Natural killer cell treated with Interleukin-12 subunit alpha and Interleukin-12 subunit beta and Interleukin-15 and Interleukin-18, amount 100 ng/mL, for 72 hours (primary cell): Measurements from ENCODE around the gene MRPS21. TPM values are rescaled to one million over a fixed set of nuclear protein-coding genes. Genes with fewer than 3 reads are reported as not detected.

Source experiments
- ATAC-seq, 2 donors: fragments of 150-1000 bp; cut with Tn5 transposase in 1 of 2; sonication (Bioruptor Pico), chemical (Tn5 transposase) in 1 of 2; 2 replicates each; pipeline ENCODE4 v1.10.0; 2021
- DNase-seq: peaks from one replicate; pipeline ENCODE4 v3.0.0; 2022; ENCODE audit warnings: low spot score
- H3K27ac Mint-ChIP-seq, 2 donors: 1 replicate in 1 of 2; 2 replicates in 1 of 2; pipeline ENCODE4 v1.8.0; 2022; ENCODE audit warnings: mixed read lengths in 2 of 2, mild to moderate bottlenecking in 1 of 2, moderate library complexity in 1 of 2
- H3K27me3 Mint-ChIP-seq, 2 donors: 1 replicate in 1 of 2; 2 replicates in 1 of 2; pipeline ENCODE4 v1.8.0; 2022; ENCODE audit warnings: mixed read lengths in 2 of 2
- H3K36me3 Mint-ChIP-seq: one replicate; pipeline ENCODE4 v1.8.0; 2022; ENCODE audit warnings: mixed read lengths
- H3K4me1 Mint-ChIP-seq, 2 donors: 1 replicate in 1 of 2; 2 replicates in 1 of 2; pipeline ENCODE4 v1.8.0; 2022; ENCODE audit warnings: low read depth in 2 of 2, mixed read lengths in 2 of 2, mild to moderate bottlenecking in 1 of 2
- H3K4me3 Mint-ChIP-seq: one replicate; pipeline ENCODE4 v1.8.0; 2022; ENCODE audit warnings: mixed read lengths
- H3K9me3 Mint-ChIP-seq: 2 replicates; pipeline ENCODE4 v1.8.0; 2022; ENCODE audit warnings: mixed read lengths
- total RNA-seq, 2 donors: library from RNA; stranded (reverse); gene quantifications; one replicate each; pipeline ENCODE4 v1.2.3, GENCODE V29; 2022

Gene MRPS21
- total RNA-seq, 2 donors from 2014 or later = 56.5 to 63.0 TPM

GRCh38 chr1:150268340-150268704 lies 25.3 kb upstream of the MRPS21 start:
- no peaks in the 10 kb centered on the region for H3K9me3 Mint-ChIP-seq
- peak overlapping the region; percentile 89 for H3K4me3 Mint-ChIP-seq
- peaks cover 24 to 26% of the 10 kb centered on the region in 2 donors for H3K4me1 Mint-ChIP-seq
- H3K27ac Mint-ChIP-seq = peak overlapping the region; percentile 84 to 95
- DNase-seq (no peak), ATAC-seq (peak; percentile 50 to 58)
- no peaks in the 10 kb centered on the region for H3K27me3 Mint-ChIP-seq
- no peaks in the 10 kb centered on the region for H3K36me3 Mint-ChIP-seq

GRCh38 chr1:150268705-150269403 lies 24.8 kb upstream of the MRPS21 start, which contains the start of gene APH1A:
Gene APH1A, minus strand, starts transcription at chr1:150269016. Its CDS starts 206 bp downstream, at chr1:150268810.
- Mint-ChIP-seq H3K4me1 (peaks cover 24 to 26% of the 10 kb centered on the region in 2 donors), H3K4me3 (peak within 1 kb of the TSS; percentile 89), H3K27me3 (no peaks in the 10 kb centered on the region), H3K36me3 (no peaks in the 10 kb centered on the region), H3K9me3 (no peaks in the 10 kb centered on the region), H3K27ac (peak within 1 kb of the TSS; percentile 84 to 95)
- peak; percentile 98 to 99 for ATAC-seq
- peak; percentile 96 for DNase-seq

GRCh38 chr1:150269451-150269850 lies 24.2 kb upstream of the MRPS21 start:
- Mint-ChIP-seq H3K9me3 (no peaks in the 10 kb centered on the region), H3K4me1 (peaks cover 24 to 26% of the 10 kb centered on the region in 2 donors)
- ATAC-seq = no peak

GRCh38 chr1:150271291-150271959 lies 22.2 kb upstream of the MRPS21 start:
- ATAC-seq (no peak), DNase-seq (no peak)
- Mint-ChIP-seq H3K27me3 (no peaks in the 10 kb centered on the region), H3K27ac (no peak overlapping the region), H3K9me3 (no peaks in the 10 kb centered on the region), H3K4me1 (peaks cover 23 to 24% of the 10 kb centered on the region in 2 donors), H3K4me3 (no peak overlapping the region), H3K36me3 (no peaks in the 10 kb centered on the region)

More at GRCh38 chr1:150269451-150269850, 24.2 kb upstream of the MRPS21 start:
- H3K4me3 Mint-ChIP-seq = peak overlapping the region; percentile 89
- H3K36me3 Mint-ChIP-seq = no peaks in the 10 kb centered on the region
- peak overlapping the region; percentile 84 to 95 for H3K27ac Mint-ChIP-seq
- no peaks in the 10 kb centered on the region for H3K27me3 Mint-ChIP-seq
- DNase-seq = no peak

- no peaks in the 10 kb centered on the region for H3K36me3 Mint-ChIP-seq
- DNase-seq (no peak), ATAC-seq (no peak)
- no peak overlapping the region for H3K27ac Mint-ChIP-seq
- peaks cover 6 to 7% of the 10 kb centered on the region in 2 donors for H3K4me1 Mint-ChIP-seq
- H3K27me3 Mint-ChIP-seq = peaks cover 0 to 3% of the 10 kb centered on the region in 2 donors
- no peaks in the 10 kb centered on the region for H3K9me3 Mint-ChIP-seq
- H3K4me3 Mint-ChIP-seq = no peak overlapping the region
Observed at GRCh38 chr1:150273311-150273710, 20.4 kb upstream of the MRPS21 start.

GRCh38 chr1:150280138-150280707 lies 13.4 kb upstream of the MRPS21 start:
- H3K27me3 Mint-ChIP-seq = peaks cover 7 to 27% of the 10 kb centered on the region in 2 donors
- H3K4me3 Mint-ChIP-seq = peak overlapping the region; percentile 24
- ATAC-seq = no peak
- H3K36me3 Mint-ChIP-seq = no peaks in the 10 kb centered on the region
- no peak overlapping the region for H3K27ac Mint-ChIP-seq
- no peaks in the 10 kb centered on the region for H3K9me3 Mint-ChIP-seq
- DNase-seq = no peak
- peaks cover 21% of the 10 kb centered on the region in 2 donors for H3K4me1 Mint-ChIP-seq

DNA sequence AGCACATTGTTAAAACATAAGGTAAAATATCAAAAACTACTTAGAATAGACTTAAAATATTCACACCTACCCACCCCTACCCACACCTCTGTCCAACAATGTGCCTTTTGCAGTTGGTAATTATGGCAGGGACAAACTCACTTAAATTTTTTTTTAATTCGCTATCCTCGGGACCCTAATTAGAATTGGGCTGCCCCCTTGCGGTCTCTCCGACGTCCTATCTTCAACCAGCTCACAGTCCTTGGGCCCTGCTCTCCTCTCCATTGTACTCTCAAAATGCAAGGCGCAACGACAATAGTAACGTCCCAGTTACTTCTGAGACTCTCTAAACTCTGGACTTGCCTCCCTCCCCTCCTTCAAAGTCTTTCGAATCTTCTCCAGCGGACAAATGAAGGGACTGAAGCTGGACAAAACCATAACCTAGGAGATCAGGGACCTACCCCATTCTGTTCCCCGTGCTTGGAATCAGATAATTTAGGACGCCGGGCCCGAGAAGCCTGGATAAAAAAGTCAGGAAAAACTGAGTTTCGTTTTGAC lies 12.4 kb upstream of the MRPS21 start:
- ATAC-seq = peak; percentile 55 to 62
- Mint-ChIP-seq H3K36me3 (no peaks in the 10 kb centered on the region), H3K9me3 (no peaks in the 10 kb centered on the region), H3K27me3 (peaks cover 7 to 27% of the 10 kb centered on the region in 2 donors), H3K27ac (peak overlapping the region in 1 of 2 donors; percentile 56), H3K4me3 (peak overlapping the region; percentile 92), H3K4me1 (peaks cover 21% of the 10 kb centered on the region in 2 donors)
- DNase-seq = no peak

- peak; percentile 88 to 95 for ATAC-seq
- Mint-ChIP-seq H3K9me3 (no peaks in the 10 kb centered on the region), H3K27ac (peak within 1 kb of the TSS; percentile 56 to 65), H3K4me3 (peak within 1 kb of the TSS; percentile 92), H3K4me1 (peaks cover 21% of the 10 kb centered on the region in 2 donors), H3K27me3 (peaks cover 7 to 26% of the 10 kb centered on the region in 2 donors), H3K36me3 (no peaks in the 10 kb centered on the region)
- DNase-seq = peak; percentile 73
Observed at GRCh38 chr1:150281758-150282557, 11.7 kb upstream of the MRPS21 start, which contains the start of gene CIART. Gene CIART, plus strand, starts transcription at chr1:150282554. Its CDS starts 714 bp downstream, at chr1:150283268.

- Mint-ChIP-seq H3K4me3 (peak overlapping the region; percentile 92), H3K36me3 (no peaks in the 10 kb centered on the region), H3K4me1 (peaks cover 21% of the 10 kb centered on the region in 2 donors), H3K9me3 (no peaks in the 10 kb centered on the region), H3K27ac (peak overlapping the region; percentile 56 to 65), H3K27me3 (peaks cover 7 to 28% of the 10 kb centered on the region in 2 donors)
- DNase-seq (no peak), ATAC-seq (no peak)
Observed at GRCh38 chr1:150282558-150282958, 11.1 kb upstream of the MRPS21 start.

DNA sequence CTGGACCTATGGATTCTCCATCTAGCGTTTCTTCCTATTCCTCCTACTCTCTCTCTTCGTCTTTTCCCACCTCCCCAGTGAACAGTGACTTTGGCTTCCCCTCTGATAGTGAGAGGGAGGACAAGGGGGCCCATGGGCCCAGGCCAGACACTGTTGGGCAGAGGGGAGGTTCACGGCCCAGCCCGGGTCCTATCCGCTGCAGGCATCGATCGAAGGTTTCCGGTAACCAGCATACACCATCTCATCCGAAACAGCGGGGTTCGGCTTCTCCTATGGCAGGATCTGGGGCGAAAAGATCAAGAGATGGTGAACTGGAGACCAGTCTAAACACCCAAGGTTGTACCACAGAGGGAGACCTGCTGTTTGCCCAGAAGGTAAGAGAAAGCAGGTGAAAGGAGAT lies 10.4 kb upstream of the MRPS21 start:
- Mint-ChIP-seq H3K4me3 (peak overlapping the region; percentile 92), H3K27me3 (peaks cover 7 to 27% of the 10 kb centered on the region in 2 donors)

DNA sequence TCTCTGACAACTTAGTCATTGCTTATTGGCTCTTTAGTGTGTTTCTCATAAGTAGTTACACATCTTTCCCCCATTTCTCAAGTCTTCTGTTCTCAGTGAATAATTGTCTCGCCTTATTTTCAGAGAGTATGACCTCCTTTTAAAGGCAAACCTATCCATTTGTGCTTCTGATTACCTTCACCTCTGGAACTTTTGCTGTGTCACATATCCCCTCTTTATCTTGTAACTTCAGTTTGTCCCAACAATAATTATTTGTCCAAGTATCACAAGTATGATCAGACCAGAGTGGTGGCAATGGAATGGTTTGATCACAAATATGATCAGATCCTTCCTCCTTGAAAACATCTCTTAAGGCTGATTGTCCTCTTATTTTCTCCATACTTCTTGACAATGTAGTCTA lies 5.3 kb upstream of the MRPS21 start:
- no peak overlapping the region for H3K4me3 Mint-ChIP-seq
- no peaks in the 10 kb centered on the region for H3K36me3 Mint-ChIP-seq
- DNase-seq (no peak), ATAC-seq (no peak)
- no peaks in the 10 kb centered on the region for H3K9me3 Mint-ChIP-seq
- H3K27ac Mint-ChIP-seq = no peak overlapping the region
- peaks cover 0 to 11% of the 10 kb centered on the region in 2 donors for H3K27me3 Mint-ChIP-seq
- H3K4me1 Mint-ChIP-seq = peaks cover 6 to 7% of the 10 kb centered on the region in 2 donors

More for the DNA sequence above, 10.4 kb upstream of the MRPS21 start:
- no peak for DNase-seq
- no peak overlapping the region for H3K27ac Mint-ChIP-seq
- ATAC-seq = no peak
- H3K9me3 Mint-ChIP-seq = no peaks in the 10 kb centered on the region
- H3K36me3 Mint-ChIP-seq = no peaks in the 10 kb centered on the region
- H3K4me1 Mint-ChIP-seq = peaks cover 21% of the 10 kb centered on the region in 2 donors

GRCh38 chr1:150288822-150289221 lies 4.8 kb upstream of the MRPS21 start:
- Mint-ChIP-seq H3K27me3 (peaks cover 0 to 11% of the 10 kb centered on the region in 2 donors), H3K4me3 (no peak overlapping the region), H3K9me3 (no peaks in the 10 kb centered on the region), H3K36me3 (no peaks in the 10 kb centered on the region), H3K27ac (no peak overlapping the region), H3K4me1 (peaks cover 9 to 10% of the 10 kb centered on the region in 2 donors)
- DNase-seq (no peak), ATAC-seq (no peak)

GRCh38 chr1:150295476-150295875 lies 1.8 kb downstream of the MRPS21 start:
- H3K9me3 Mint-ChIP-seq = no peaks in the 10 kb centered on the region
- ATAC-seq (no peak), DNase-seq (no peak)
- peaks cover 0 to under 1% of the 10 kb centered on the region in 2 donors for H3K27me3 Mint-ChIP-seq
- peak overlapping the region; percentile 1 to 9 for H3K27ac Mint-ChIP-seq
- H3K36me3 Mint-ChIP-seq = peaks cover 14% of the 10 kb centered on the region
- H3K4me1 Mint-ChIP-seq = peaks cover 20 to 24% of the 10 kb centered on the region in 2 donors
- peak overlapping the region; percentile 34 for H3K4me3 Mint-ChIP-seq
